Measurements from ENCODE around the gene VASP. TPM values are rescaled to one million over a fixed set of nuclear protein-coding genes. Genes with fewer than 3 reads are reported as not detected.

Gene VASP
- total and polyA plus RNA-seq, 2 donors (not counting 1 experiment from before 2014, with no cell fraction given): 40.3 to 67.9 TPM

- Histone ChIP-seq H3K4me3 (replicated peaks in 1 of 4; ENCODE audit: control extremely low read depth in 1 of 4, insufficient read depth in 1 of 4, low read depth in 3 of 4, low read length in 4 of 4) (no peak overlapping the region), H3K79me2 (ENCODE audit: control insufficient read depth, insufficient read depth, low read length) (no peaks in the 10 kb centered on the region), H3K27ac (ENCODE audit: insufficient read depth, low read length) (no peak overlapping the region), H3K9ac (ENCODE audit: insufficient read depth, low read length) (no peak overlapping the region), H3K4me2 (ENCODE audit: extremely low read depth, insufficient read depth, low read length) (no peak overlapping the region), H3K36me3 (ENCODE audit: control insufficient read depth, insufficient read depth, low read length) (no peaks in the 10 kb centered on the region), H4K20me1 (ENCODE audit: control insufficient read depth, extremely low read depth, insufficient read depth, low read length) (no peaks in the 10 kb centered on the region), H2AFZ (ENCODE audit: low read length) (no peak overlapping the region), H3K27me3 (ENCODE audit: control insufficient read depth, insufficient read depth, low read length) (no peaks in the 10 kb centered on the region), H3K9me3 (ENCODE audit: control insufficient read depth, insufficient read depth, low read depth, low read length) (no peaks in the 10 kb centered on the region), H3K4me1 (ENCODE audit: control insufficient read depth, extremely low read depth, insufficient read depth, low read length) (no peaks in the 10 kb centered on the region)
- DNase-seq (ENCODE audit: low read depth in 2 of 2): no peak
- TF ChIP-seq CTCF (conservative IDR thresholded peaks at IDR 0.05 in 1 of 2, IDR thresholded peaks at IDR 0.05 in 1 of 2; ENCODE audit: low read depth in 1 of 2, low read length in 2 of 2) (no peak), EZH2 (IDR thresholded peaks at IDR 0.05; ENCODE audit: low read length, missing control alignments) (no peak)
Measured at GRCh38 chr19:45484273-45484945, 22.9 kb upstream of the VASP start.

- H3K27ac ChIP-seq (ENCODE audit: insufficient read depth, low read length): peak overlapping the region; percentile 32
- no peaks in the 10 kb centered on the region for H3K27me3 ChIP-seq (ENCODE audit: control insufficient read depth, insufficient read depth, low read length)
- H4K20me1 ChIP-seq (ENCODE audit: control insufficient read depth, extremely low read depth, insufficient read depth, low read length): no peaks in the 10 kb centered on the region
- no peaks in the 10 kb centered on the region for H3K4me1 ChIP-seq (ENCODE audit: control insufficient read depth, extremely low read depth, insufficient read depth, low read length)
- no peaks in the 10 kb centered on the region for H3K9me3 ChIP-seq (ENCODE audit: control insufficient read depth, insufficient read depth, low read depth, low read length)
- no peaks in the 10 kb centered on the region for H3K79me2 ChIP-seq (ENCODE audit: control insufficient read depth, insufficient read depth, low read length)
- DNase-seq (ENCODE audit: low read depth in 2 of 2): peak; percentile 87 to 92
- H3K4me2 ChIP-seq (ENCODE audit: extremely low read depth, insufficient read depth, low read length): peak overlapping the region; percentile 86
- H3K9ac ChIP-seq (ENCODE audit: insufficient read depth, low read length): peak overlapping the region; percentile 57
- no peaks in the 10 kb centered on the region for H3K36me3 ChIP-seq (ENCODE audit: control insufficient read depth, insufficient read depth, low read length)
- H3K4me3 ChIP-seq (replicated peaks in 1 of 4; ENCODE audit: control extremely low read depth in 1 of 4, insufficient read depth in 1 of 4, low read depth in 3 of 4, low read length in 4 of 4): peak overlapping the region; percentile 59 to 76 (median 65)
- TF ChIP-seq EZH2 (IDR thresholded peaks at IDR 0.05; ENCODE audit: low read length, missing control alignments): no peak
- TF ChIP-seq CTCF (conservative IDR thresholded peaks at IDR 0.05 in 1 of 2, IDR thresholded peaks at IDR 0.05 in 1 of 2; ENCODE audit: low read depth in 1 of 2, low read length in 2 of 2): peak; percentile 94 to 98
- H2AFZ ChIP-seq (ENCODE audit: low read length): peak overlapping the region; percentile 81
Measured at GRCh38 chr19:45485305-45486077, 21.8 kb upstream of the VASP start.

DNA sequence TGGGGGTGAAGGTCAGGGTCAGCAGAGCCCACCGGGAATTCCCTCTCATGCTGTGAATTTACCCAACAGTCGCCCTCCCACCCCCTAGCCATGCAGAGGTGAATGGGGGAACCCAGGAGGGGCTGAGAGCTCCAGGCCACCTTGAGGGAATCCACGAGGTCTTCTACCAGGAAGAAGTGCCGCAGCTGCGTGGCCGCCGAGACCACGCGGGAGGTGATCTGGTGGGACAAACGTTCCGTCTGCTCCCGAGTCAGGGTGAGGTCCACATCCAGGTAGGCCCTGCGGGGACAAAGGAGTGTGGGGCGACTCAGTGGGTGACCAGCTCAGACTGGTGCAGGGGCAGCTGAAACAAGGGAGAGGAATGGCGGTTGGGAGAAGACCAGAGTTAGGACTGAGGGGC is 18.6 kb upstream of the VASP start:
- H3K9me3 ChIP-seq (ENCODE audit: control insufficient read depth, insufficient read depth, low read depth, low read length): no peaks in the 10 kb centered on the region
- TF ChIP-seq EZH2 (IDR thresholded peaks at IDR 0.05; ENCODE audit: low read length, missing control alignments) (no peak), CTCF (conservative IDR thresholded peaks at IDR 0.05 in 1 of 2, IDR thresholded peaks at IDR 0.05 in 1 of 2; ENCODE audit: low read depth in 1 of 2, low read length in 2 of 2) (no peak)
- no peaks in the 10 kb centered on the region for H3K79me2 ChIP-seq (ENCODE audit: control insufficient read depth, insufficient read depth, low read length)
- H3K9ac ChIP-seq (ENCODE audit: insufficient read depth, low read length): no peak overlapping the region
- H3K36me3 ChIP-seq (ENCODE audit: control insufficient read depth, insufficient read depth, low read length): no peaks in the 10 kb centered on the region
- H3K27me3 ChIP-seq (ENCODE audit: control insufficient read depth, insufficient read depth, low read length): no peaks in the 10 kb centered on the region
- no peak overlapping the region for H3K27ac ChIP-seq (ENCODE audit: insufficient read depth, low read length)
- no peaks in the 10 kb centered on the region for H4K20me1 ChIP-seq (ENCODE audit: control insufficient read depth, extremely low read depth, insufficient read depth, low read length)
- no peak overlapping the region for H3K4me2 ChIP-seq (ENCODE audit: extremely low read depth, insufficient read depth, low read length)
- H2AFZ ChIP-seq (ENCODE audit: low read length): no peak overlapping the region
- H3K4me1 ChIP-seq (ENCODE audit: control insufficient read depth, extremely low read depth, insufficient read depth, low read length): peaks cover 2% of the 10 kb centered on the region
- no peak overlapping the region for H3K4me3 ChIP-seq (replicated peaks in 1 of 4; ENCODE audit: control extremely low read depth in 1 of 4, insufficient read depth in 1 of 4, low read depth in 3 of 4, low read length in 4 of 4)
- no peak for DNase-seq (ENCODE audit: low read depth in 2 of 2)

All from fibroblast of lung (primary cell).